Inferior parietal cortex (tissue), 1 donor: ENCODE data around the gene AKR1C8.
"Not testable (repeated sequence)": the region's sequence is repeated elsewhere in the genome, so short reads cannot be mapped to it uniquely, and the experiment has no call there.

Experiments
- DNase-seq: peaks from one replicate; pipeline ENCODE4 v3.0.0-alpha.2; 2016; ENCODE audit errors: extremely low spot score

AKR1C8 gene

GRCh38 chr10:5168897-5169420 lies 16.0 kb downstream of the AKR1C8 start:
- no peak for DNase-seq

- no peak for DNase-seq
These were observed 19.2 kb downstream of the AKR1C8 start for GRCh38 chr10:5165738-5166137.

- DNase-seq = no peak
These were observed 21.5 kb downstream of the AKR1C8 start for GRCh38 chr10:5163487-5163886.

- DNase-seq = no peak
These were observed 25.8 kb downstream of the AKR1C8 start for GRCh38 chr10:5159126-5159525.

DNA sequence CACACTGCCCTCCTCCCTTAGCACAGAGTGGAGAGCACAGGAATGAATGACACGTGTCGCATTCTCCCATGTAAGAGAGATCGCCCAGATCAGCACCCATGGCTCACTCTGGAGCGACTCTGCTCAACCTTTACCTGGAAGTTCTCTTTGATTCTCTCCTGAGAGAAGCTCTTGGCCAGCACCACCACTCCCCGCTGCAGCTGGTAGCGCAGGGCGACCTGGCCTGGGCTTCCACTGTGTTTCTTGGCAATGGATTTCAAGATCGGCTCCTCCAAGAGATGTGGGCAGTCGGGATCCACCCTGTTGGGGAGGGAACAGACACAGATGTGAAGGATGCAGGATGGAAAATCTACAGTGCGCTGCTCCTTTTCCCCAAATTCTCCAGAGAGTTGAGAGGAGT lies 27.4 kb downstream of the AKR1C8 start:
- DNase-seq = no peak

- no peak for DNase-seq
These were observed 29.0 kb downstream of the AKR1C8 start for GRCh38 chr10:5155951-5156350.

GRCh38 chr10:5151076-5151475 lies 33.9 kb downstream of the AKR1C8 start:
- DNase-seq = no peak

DNA sequence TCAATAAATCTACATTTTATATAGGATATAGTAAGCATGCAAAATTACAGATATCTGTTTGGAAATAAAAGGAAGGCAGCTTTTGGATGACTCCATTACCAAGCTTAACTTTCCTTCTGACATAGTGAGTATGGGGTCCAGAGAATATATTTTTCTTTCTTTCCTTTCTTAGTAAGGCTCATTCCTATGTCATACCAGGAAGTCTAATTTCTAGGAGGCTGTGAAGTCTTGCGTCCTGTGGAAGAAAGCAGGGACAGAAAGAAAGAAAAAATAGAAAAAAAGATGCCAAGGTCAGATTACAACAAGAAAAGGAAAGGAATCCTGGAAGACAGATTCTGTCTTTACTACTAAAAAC lies 36.3 kb downstream of the AKR1C8 start:
- no peak for DNase-seq

GRCh38 chr10:5147981-5148677 lies 36.8 kb downstream of the AKR1C8 start:
- no peak for DNase-seq

DNA sequence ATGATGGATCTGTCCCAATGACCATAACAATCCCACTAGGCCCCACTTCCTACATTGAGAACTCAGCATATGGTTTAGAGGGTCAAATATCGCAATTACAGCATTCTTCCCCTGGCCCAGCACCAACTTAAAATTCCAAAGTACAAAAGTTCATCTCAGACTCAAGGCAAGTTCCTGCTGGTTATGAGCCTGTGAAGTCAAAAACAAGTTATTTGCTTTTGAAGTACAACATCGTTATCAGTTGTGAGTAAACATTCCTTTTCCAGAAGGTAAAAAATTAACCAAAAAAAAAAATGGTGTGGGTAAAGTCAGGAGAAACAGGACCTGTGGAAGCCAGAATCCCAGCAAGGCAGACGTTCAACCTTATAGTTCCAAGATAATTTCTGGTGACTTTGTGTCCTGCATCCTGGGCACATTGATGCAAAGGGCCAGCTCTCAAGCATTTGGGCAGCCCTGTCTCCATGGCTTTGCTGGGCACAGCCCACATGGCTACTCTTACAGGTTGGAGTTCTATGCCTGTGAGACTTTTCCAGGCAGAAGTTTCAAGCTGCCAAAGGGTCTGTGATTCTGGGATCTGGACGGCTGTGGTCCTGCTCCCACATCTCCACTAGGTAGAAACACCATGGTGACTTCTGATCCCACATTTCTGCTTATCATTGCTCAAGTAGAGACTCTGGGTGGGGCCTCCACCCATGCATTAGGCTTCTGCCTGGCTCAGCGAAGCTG lies 37.5 kb downstream of the AKR1C8 start:
- DNase-seq = no peak

DNA sequence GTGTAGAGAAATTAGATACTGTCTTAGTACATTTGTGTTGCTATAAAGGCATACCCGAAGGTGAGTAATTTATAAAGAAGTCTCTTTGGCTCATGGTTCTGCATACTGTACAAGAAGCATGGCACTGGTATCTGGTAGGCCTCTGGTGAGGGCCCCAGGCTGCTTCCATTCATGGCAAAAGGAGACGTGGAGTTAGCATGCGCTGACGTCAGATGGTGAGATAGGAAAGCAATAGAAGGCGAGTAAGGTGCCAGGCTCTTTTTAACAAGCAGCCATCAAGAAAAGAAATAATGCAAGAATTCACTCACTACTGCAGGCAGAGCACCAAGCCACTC lies 38.1 kb downstream of the AKR1C8 start:
- no peak for DNase-seq

- no peak for DNase-seq
These were observed 41.8 kb downstream of the AKR1C8 start for GRCh38 chr10:5143137-5143536.

- DNase-seq = no peak
These were observed 42.8 kb downstream of the AKR1C8 start for GRCh38 chr10:5142199-5142598.

DNA sequence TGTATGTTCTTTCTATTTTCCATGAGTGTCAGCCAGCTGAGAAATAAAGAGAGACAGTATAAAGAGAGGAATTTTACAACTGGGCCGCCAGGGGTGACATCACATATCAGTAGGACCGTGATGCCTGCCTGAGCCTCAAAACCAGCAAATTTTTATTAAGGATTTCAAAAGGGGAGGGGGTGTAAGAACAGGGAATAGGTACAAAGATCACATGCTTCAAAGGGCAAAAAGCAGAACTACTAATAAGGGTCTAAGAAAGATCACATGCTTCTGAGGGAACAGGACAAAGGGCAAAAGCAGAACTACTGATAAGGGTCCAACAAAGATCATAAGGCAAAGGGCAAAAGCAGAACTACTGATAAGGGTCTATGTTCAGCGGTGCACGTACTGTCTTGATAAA lies 47.3 kb downstream of the AKR1C8 start:
- not testable (repeated sequence) for DNase-seq

GRCh38 chr10:5136468-5137087 lies 48.4 kb downstream of the AKR1C8 start:
- no peak for DNase-seq

DNA sequence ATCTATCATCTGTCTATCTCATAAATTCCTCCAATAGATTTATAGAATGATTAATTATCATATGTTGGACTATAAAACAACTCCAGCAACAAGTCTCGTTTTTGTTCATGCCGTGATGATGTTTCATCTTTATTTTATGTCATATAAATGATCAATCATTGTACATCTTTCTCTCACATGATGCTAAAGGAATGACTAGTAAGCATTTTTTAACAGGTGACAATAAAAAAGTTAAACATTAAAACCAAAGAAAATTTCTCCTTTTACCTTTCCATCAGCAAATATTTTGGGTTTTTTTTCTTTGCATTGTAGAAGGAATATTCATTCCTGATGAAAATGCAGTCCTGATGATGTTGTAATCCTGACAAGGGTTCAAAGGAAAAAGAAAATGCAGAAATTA lies 49.4 kb downstream of the AKR1C8 start:
- no peak for DNase-seq

GRCh38 chr10:5125315-5126044 lies 59.5 kb downstream of the AKR1C8 start:
- DNase-seq = no peak

GRCh38 chr10:5123886-5124285 lies 61.1 kb downstream of the AKR1C8 start:
- DNase-seq = no peak

DNA sequence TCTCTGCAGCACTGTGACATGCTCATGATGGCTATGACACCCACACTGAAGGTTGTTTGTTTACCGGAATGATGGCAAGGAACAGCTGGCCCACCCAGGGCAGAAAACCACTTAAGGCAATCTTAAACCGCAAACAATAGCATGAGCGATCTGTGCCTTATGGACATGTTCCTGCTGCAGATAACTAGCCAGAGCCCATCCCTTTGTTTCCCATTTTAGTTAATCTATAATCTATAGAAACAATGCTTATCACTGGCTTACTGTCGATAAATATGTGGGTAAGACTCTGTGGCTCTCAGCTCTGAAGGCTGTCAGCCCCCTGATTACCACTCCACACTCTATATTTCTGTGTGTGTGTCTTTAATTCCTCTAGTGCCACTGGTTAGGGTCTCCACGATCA lies 65.0 kb downstream of the AKR1C8 start:
- DNase-seq = not testable (repeated sequence)

GRCh38 chr10:5117026-5117425 lies 67.9 kb downstream of the AKR1C8 start:
- no peak for DNase-seq

GRCh38 chr10:5116621-5117020 lies 68.3 kb downstream of the AKR1C8 start:
- no peak for DNase-seq

DNA sequence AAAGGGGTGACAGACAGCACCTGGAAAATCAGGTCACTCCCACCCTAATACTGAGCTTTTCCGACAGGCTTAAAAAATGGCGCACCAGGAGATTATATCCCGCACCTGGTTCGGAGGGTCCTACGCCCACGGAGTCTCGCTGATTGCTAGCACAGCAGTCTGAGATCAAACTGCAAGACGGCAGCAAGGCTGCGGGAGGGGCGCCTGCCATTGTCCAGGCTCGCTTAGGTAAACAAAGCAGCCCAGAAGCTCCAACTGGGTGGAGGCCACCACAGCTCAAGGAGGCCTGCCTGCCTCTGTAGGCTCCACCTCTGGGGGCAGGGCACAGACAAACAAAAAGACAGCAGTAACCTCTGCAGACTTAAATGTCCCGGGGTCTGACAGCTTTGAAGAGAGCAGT lies 75.1 kb downstream of the AKR1C8 start:
- DNase-seq = not testable (repeated sequence)
